HL-60/S4 (cell line): Measurements from ENCODE around the gene ST8SIA6.
"Not testable (repeated sequence)": the region's sequence is repeated elsewhere in the genome, so short reads cannot be mapped to it uniquely, and the experiment has no call there.

Experiments used
- in situ Hi-C: fragments of 300-500 bp; cut with MboI; formaldehyde crosslinking; loops from 2 replicates; pipeline ENCODE4 v1.14.3; 2022; ENCODE audit warnings: low sequenced_read_pairs

The ST8SIA6 gene

GRCh38 chr10:17454161-17455014, at the start of gene ST8SIA6:
TSS of gene ST8SIA6 (minus strand) at chr10:17454595. CDS start at chr10:17454255, 340 bp downstream.
- in situ Hi-C loops = no loop called here

GRCh38 chr10:17503795-17504194, 49.4 kb upstream of the ST8SIA6 start:
- in situ Hi-C loops = no loop called here

GRCh38 chr10:17502814-17503213, 48.4 kb upstream of the ST8SIA6 start:
- in situ Hi-C loops = no loop called here

GRCh38 chr10:17499014-17499413, 44.6 kb upstream of the ST8SIA6 start:
- in situ Hi-C loops = not testable (repeated sequence)

GRCh38 chr10:17497446-17498030, 43.1 kb upstream of the ST8SIA6 start:
- in situ Hi-C loops = no loop called here

GRCh38 chr10:17494626-17495260, 40.3 kb upstream of the ST8SIA6 start:
- in situ Hi-C loops = no loop called here

GRCh38 chr10:17488848-17489247, 34.5 kb upstream of the ST8SIA6 start:
- in situ Hi-C loops = no loop called here

GRCh38 chr10:17483079-17483478, 28.7 kb upstream of the ST8SIA6 start:
- in situ Hi-C loops = no loop called here

GRCh38 chr10:17479822-17480221, 25.4 kb upstream of the ST8SIA6 start:
- in situ Hi-C loops = no loop called here

GRCh38 chr10:17479015-17479615, 24.7 kb upstream of the ST8SIA6 start:
- in situ Hi-C loops = no loop called here

GRCh38 chr10:17476073-17476472, 21.7 kb upstream of the ST8SIA6 start:
- in situ Hi-C loops = no loop called here

GRCh38 chr10:17475661-17476060, 21.3 kb upstream of the ST8SIA6 start:
- in situ Hi-C loops = no loop called here

GRCh38 chr10:17474595-17475323, 20.4 kb upstream of the ST8SIA6 start:
- in situ Hi-C loops = no loop called here

GRCh38 chr10:17473228-17473950, 19.0 kb upstream of the ST8SIA6 start:
- in situ Hi-C loops = no loop called here

- in situ Hi-C loops = no loop called here
These were observed 18.3 kb upstream of the ST8SIA6 start for GRCh38 chr10:17472481-17473227.

- in situ Hi-C loops = no loop called here
These were observed 15.9 kb upstream of the ST8SIA6 start for GRCh38 chr10:17470246-17470645.

- in situ Hi-C loops = no loop called here
These were observed 11.1 kb upstream of the ST8SIA6 start for GRCh38 chr10:17465328-17466125.

GRCh38 chr10:17464545-17464944, 10.2 kb upstream of the ST8SIA6 start:
- in situ Hi-C loops = no loop called here

GRCh38 chr10:17460756-17461155, 6.4 kb upstream of the ST8SIA6 start:
- in situ Hi-C loops = no loop called here
